NOMO-1 treated with DMSO at 0.1 percent for 48 hours (cell line): ENCODE data around the gene IL3RA.
"Not testable (repeated sequence)": the region's sequence is repeated elsewhere in the genome, so short reads cannot be mapped to it uniquely, and the experiment has no call there.

Source experiments
- DNase-seq: peaks from one replicate; lab custom pipeline; 2025; ENCODE audit not compliant: unreplicated experiment; lab: John Stamatoyannopoulos, UW

The IL3RA gene

GRCh38 chrX:1397441-1398270 lies 61.1 kb downstream of the IL3RA start:
- no peak for DNase-seq

- no peak for DNase-seq
Observed at GRCh38 chrX:1398431-1399340, 62.1 kb downstream of the IL3RA start.

- DNase-seq = no peak
Observed at GRCh38 chrX:1400049-1400448, 63.5 kb downstream of the IL3RA start.

- DNase-seq = no peak
Observed at GRCh38 chrX:1400742-1401471, 64.3 kb downstream of the IL3RA start.

GRCh38 chrX:1401611-1402430 lies 65.2 kb downstream of the IL3RA start:
- no peak for DNase-seq

GRCh38 chrX:1403228-1403627 lies 66.6 kb downstream of the IL3RA start:
- no peak for DNase-seq

GRCh38 chrX:1403867-1404266 lies 67.3 kb downstream of the IL3RA start:
- not testable (repeated sequence) for DNase-seq

- not testable (repeated sequence) for DNase-seq
Observed at GRCh38 chrX:1405769-1406168, 69.2 kb downstream of the IL3RA start.

GRCh38 chrX:1407035-1407434 lies 70.5 kb downstream of the IL3RA start:
- no peak for DNase-seq

- DNase-seq = no peak
Observed at GRCh38 chrX:1411326-1411725, 74.7 kb downstream of the IL3RA start.

GRCh38 chrX:1412551-1413161 lies 76.1 kb downstream of the IL3RA start:
- no peak for DNase-seq

- no peak for DNase-seq
Observed at GRCh38 chrX:1416327-1416784, 79.8 kb downstream of the IL3RA start.

- DNase-seq = no peak
Observed at GRCh38 chrX:1416965-1417760, 80.6 kb downstream of the IL3RA start.

GRCh38 chrX:1417921-1418771 lies 81.6 kb downstream of the IL3RA start:
- no peak for DNase-seq

GRCh38 chrX:1418901-1419544 lies 82.4 kb downstream of the IL3RA start:
- no peak for DNase-seq

GRCh38 chrX:1419545-1420355 lies 83.2 kb downstream of the IL3RA start:
- no peak for DNase-seq

GRCh38 chrX:1420371-1420770 lies 83.8 kb downstream of the IL3RA start:
- DNase-seq = no peak
